LNCAP (cell line): Measurements from ENCODE around the gene TBC1D23.

ENCODE experiments used
- TF ChIP-seq, protein P1 (sequence below): fragments of 450-650 bp; IDR thresholded peaks from 2 replicates; pipeline ENCODE4 v1.5.1; 2017; ENCODE audit warnings: mild to moderate bottlenecking

Gene TBC1D23

DNA sequence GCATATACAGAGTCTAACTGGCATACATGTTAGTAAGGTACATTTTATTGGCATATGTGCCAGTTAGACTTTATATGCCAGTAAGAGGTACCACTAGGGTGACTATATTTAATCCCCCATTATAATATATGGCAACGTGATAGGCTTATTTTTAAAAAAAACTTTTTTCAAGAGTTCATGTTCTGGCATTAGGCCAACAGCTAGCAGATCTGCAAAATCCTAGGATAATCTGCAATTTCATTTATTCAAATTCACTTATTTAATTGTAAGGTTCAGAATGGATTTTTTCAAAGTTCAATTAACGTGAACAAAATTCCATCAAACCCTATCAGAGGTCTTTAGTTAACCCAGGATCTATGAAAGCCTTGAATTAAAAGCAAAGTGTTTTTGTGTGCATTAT, 105.6 kb downstream of the TBC1D23 start:
- TF ChIP-seq, protein P1, sequence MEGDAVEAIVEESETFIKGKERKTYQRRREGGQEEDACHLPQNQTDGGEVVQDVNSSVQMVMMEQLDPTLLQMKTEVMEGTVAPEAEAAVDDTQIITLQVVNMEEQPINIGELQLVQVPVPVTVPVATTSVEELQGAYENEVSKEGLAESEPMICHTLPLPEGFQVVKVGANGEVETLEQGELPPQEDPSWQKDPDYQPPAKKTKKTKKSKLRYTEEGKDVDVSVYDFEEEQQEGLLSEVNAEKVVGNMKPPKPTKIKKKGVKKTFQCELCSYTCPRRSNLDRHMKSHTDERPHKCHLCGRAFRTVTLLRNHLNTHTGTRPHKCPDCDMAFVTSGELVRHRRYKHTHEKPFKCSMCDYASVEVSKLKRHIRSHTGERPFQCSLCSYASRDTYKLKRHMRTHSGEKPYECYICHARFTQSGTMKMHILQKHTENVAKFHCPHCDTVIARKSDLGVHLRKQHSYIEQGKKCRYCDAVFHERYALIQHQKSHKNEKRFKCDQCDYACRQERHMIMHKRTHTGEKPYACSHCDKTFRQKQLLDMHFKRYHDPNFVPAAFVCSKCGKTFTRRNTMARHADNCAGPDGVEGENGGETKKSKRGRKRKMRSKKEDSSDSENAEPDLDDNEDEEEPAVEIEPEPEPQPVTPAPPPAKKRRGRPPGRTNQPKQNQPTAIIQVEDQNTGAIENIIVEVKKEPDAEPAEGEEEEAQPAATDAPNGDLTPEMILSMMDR, result no peak

DNA sequence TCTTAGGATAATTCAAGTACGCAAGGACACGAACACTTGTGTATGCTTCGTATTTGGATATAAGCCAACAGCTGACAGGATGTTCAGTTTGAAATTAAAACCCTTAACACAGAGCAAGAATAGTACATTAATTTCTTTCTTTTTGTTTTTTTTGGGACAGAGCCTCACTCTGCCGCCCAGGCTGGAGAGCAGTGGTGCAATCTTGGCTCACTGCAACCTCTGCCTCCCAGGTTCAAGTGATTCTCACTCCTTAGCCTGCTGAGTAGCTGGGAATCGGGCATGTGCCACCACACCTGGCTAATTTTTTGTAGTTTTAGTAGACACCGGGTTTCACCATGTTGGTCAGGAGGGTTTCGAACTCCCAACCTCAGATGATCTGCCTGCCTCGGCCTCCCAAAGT, 107.6 kb downstream of the TBC1D23 start:
- TF ChIP-seq, protein P1, result no peak

DNA sequence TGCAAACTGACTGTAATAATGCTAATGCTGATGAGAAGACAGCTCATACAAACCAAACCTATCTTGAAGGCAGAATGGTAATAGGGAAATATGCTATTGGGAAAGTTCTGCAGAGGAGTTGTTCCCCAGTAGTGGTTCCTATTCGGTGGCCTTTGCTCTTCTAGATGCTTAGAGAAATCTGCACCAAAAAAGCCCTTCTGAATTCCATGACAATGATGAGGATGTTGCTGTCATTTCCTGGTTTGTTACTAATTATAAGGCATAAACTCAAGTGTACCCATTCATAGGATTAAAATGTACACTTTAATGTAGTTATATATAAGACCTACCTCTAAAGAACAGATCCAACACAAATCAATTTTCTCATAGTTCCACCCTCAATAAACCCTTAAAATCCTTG, 110.0 kb downstream of the TBC1D23 start:
- TF ChIP-seq, protein P1, result no peak

DNA sequence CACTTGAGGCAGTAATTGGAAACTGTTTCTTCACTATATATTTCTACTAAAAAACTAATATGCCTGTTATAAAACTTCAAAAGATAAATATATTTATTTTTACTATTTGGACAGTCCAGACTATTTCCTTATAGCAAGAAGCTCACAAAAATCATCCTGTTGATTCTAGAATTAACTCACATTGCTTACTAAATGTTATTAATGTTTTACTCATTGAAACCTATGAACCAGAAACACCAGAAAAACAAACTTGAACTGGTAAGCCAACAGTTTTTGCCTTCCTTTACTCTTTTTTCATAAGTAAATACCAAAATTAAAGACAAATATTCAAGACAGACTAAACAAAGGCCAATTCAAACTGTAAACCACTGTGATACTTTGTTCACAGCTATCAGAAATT, 113.7 kb downstream of the TBC1D23 start:
- TF ChIP-seq, protein P1, result no peak
